BJ (cell line): ENCODE measurements around the gene COPB2. TPM values are rescaled to one million over a fixed set of nuclear protein-coding genes. Genes with fewer than 3 reads are reported as not detected.

Source experiments
- CTCF ChIA-PET: fragments of 350-600 bp; formaldehyde crosslinking; extraction: SDS; loops from one replicate; lab custom pipeline; 2021; ENCODE audit warnings: antibody characterized with exemption, inconsistent platforms; lab: Yijun Ruan, JAX
- POLR2A ChIA-PET: fragments of 300-600 bp; sonication (Branson Sonifier 250); formaldehyde crosslinking; extraction: SDS; loops from one replicate; lab custom pipeline; 2021; ENCODE audit warnings: antibody characterized with exemption; lab: Charles Lee
- DNase-seq: peaks from one replicate; pipeline ENCODE4 v3.0.0-alpha.2; 2011; ENCODE audit warnings: low read depth
- H3K27me3 ChIP-seq: 2 replicates; pipeline ENCODE4 v1.6.0; 2011; ENCODE audit warnings: low read length; ENCODE audit not compliant: control insufficient read depth, insufficient read depth
- H3K36me3 ChIP-seq: 2 replicates; pipeline ENCODE4 v1.5.1; 2011; ENCODE audit warnings: low read length; ENCODE audit not compliant: control insufficient read depth, insufficient read depth
- H3K4me3 ChIP-seq: 2 replicates; pipeline ENCODE4 v1.5.1; 2011; ENCODE audit warnings: low read depth, mild to moderate bottlenecking, control low read depth, low read length
- polyA plus RNA-seq: library from polyadenylated mRNA; depleted of rRNA; stranded (reverse); fragments of >200 nt; gene quantifications from 2 replicates; pipeline ENCODE4 v1.2.3, GENCODE V29; 2011
- TF ChIP-seq, protein P1 (sequence below): IDR thresholded peaks from 2 replicates; pipeline ENCODE4 v1.5.1; 2011; ENCODE audit warnings: low read depth, mild to moderate bottlenecking, control low read depth, inconsistent platforms, low read length, moderate library complexity; ENCODE audit not compliant: insufficient read depth

COPB2 gene
- polyA plus RNA-seq, 1 experiment: 112 TPM

DNA sequence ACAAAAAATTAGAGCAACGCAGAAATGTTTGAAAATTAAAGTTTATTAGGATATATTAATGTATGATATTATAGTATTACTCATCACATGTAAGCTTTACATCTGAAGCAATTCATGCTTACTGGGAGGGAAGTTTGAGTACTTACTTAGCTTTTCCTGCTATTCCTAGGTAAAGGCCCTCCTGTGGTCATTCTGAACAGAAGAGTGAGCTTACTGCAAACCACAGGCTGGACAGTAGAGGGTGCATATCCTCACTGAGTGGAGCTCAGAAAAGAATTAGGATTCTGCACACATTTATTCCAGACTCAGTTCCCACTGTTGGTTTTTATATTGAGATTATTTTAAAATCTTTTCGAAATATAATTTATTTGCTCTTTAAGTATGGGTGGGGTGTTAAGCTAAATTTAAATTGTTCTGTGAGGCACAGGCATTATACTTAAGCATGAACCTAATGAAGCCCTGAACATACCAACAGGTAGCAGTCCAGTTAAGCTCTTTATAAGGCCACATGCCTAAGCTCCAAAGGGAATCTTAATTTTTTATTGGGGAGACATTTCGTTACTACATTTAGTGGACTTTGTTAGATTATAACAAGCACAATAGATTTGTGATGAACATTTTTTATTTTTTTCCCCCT is 35.4 kb downstream of the COPB2 start:
- ChIA-PET CTCF (interaction anchor here (0.6 to 2.5 kb wide), 10 partner anchors 10 to 590 kb away, joined by 3 to 12 read pairs (median 4); no protein-coding TSS in a partner anchor), POLR2A (no interaction called here)
- TF ChIP-seq, protein P1, sequence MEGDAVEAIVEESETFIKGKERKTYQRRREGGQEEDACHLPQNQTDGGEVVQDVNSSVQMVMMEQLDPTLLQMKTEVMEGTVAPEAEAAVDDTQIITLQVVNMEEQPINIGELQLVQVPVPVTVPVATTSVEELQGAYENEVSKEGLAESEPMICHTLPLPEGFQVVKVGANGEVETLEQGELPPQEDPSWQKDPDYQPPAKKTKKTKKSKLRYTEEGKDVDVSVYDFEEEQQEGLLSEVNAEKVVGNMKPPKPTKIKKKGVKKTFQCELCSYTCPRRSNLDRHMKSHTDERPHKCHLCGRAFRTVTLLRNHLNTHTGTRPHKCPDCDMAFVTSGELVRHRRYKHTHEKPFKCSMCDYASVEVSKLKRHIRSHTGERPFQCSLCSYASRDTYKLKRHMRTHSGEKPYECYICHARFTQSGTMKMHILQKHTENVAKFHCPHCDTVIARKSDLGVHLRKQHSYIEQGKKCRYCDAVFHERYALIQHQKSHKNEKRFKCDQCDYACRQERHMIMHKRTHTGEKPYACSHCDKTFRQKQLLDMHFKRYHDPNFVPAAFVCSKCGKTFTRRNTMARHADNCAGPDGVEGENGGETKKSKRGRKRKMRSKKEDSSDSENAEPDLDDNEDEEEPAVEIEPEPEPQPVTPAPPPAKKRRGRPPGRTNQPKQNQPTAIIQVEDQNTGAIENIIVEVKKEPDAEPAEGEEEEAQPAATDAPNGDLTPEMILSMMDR: peak; percentile 90
- Histone ChIP-seq H3K4me3 (no peak overlapping the region), H3K36me3 (peaks cover 16% of the 10 kb centered on the region), H3K27me3 (no peaks in the 10 kb centered on the region)
- no peak for DNase-seq

DNA sequence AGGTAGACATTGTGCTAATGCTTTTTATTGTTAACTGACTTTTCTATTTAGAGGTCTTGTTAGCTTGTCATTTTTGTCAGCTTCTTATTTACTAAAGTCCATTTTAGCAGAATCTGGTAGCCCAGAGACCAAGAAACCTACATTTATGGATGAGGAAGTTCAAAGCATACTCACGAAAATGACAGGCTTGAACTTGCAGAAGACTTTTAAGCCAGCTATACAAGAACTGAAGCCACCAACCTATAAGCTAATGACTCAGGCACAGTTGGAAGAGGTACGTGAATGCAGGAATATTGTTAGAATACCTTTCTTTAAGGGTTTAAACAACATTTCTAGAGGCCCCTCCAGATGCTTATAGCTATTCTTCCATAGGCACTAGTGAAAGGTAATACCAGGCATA is 42.7 kb downstream of the COPB2 start:
- H3K27me3 ChIP-seq: no peaks in the 10 kb centered on the region
- H3K4me3 ChIP-seq: no peak overlapping the region
- TF ChIP-seq, protein P1: no peak
- no peak for DNase-seq
- peaks cover 8% of the 10 kb centered on the region; the same call in 1 of the 2 replicates for H3K36me3 ChIP-seq
- POLR2A ChIA-PET: no interaction called here
- CTCF ChIA-PET: interaction anchor here (0.8 to 1.1 kb wide), 4 partner anchors 9 to 926 kb away, joined by 3 read pairs; no protein-coding TSS in a partner anchor

DNA sequence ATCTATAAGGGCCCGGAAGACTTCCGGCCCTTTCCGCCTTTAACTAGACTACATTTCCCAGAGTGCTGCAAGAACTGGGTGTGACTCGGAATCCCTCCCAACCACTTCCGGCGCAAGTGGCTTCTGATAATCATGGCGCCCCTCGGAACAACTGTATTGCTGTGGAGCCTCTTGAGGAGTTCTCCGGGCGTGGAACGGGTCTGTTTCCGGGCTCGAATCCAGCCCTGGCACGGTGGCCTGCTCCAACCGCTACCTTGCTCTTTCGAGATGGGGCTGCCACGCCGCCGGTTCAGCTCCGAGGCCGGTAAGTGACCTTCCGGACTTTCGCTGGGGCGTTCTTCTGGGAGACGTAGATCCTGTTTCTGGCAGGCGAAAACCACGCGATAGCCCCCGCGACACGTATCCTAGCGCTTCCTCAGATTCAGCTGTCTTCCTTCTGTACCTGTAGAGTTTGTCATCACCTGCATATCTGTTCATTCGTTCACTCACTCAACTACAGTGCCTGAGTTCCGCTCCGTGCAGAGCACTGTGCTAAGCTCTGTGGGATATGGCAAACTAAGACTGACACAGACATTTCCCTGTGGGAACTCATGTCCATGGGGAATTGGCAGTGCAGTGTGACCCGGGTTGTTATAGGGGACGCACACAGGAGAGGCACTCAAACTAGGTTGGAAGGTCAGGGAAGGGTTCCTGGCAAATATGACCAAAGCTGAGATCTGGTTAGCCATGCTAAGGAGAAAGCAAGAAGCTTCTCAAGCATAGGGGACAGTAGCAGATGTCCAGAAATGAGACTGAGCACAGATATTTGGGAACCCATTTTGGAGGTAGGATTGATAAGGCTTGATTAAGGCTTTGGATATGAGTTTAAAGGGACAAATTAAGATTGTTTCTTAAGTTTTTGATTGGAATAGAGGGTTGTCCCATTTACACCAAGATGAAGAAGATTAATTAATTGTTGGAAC is 45.3 kb downstream of the COPB2 start, which contains the start of gene MRPS22:
MRPS22 (plus strand) TSS at position 126 of the 962 bp plus-strand sequence; CDS start at position 133, 7 bp downstream.
- ChIA-PET CTCF (interaction anchor here (0.8 to 2.0 kb wide), 2 partner anchors 12 to 232 kb away, joined by 3 to 8 read pairs; no protein-coding TSS in a partner anchor), POLR2A (interaction anchor here (0.6 kb wide), 1 partner anchor 42 kb away, joined by 6 read pairs; no protein-coding TSS in a partner anchor)
- peak within 1 kb of the TSS; percentile 70 for H3K4me3 ChIP-seq
- H3K27me3 ChIP-seq: no peaks in the 10 kb centered on the region
- DNase-seq: peak; percentile 49
- TF ChIP-seq, protein P1: no peak
- 0 out of 2 replicates have a peak, but pooled peaks cover 6% of the 10 kb centered on the region for H3K36me3 ChIP-seq

DNA sequence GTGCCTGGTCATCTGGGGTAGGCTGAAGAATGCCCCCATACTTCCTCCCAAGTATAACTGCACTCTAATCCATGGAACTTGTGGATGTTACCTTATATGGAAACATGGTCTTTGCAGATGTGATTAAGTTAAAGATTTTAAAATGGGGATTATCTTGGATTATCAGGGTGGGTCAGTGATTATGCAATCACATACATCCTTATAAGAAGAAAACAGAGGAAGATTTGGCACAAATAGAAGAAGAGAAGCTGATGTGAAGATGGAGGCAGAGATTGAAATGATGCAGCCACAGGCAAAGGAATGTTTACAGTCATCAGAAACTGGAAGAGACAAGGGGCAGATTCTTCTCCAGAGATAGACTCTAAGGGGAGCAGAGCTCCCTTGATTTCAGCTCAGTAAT is 47.4 kb downstream of the COPB2 start:
- TF ChIP-seq, protein P1: no peak
- CTCF ChIA-PET: interaction anchor here (1.5 to 4.0 kb wide), 2 partner anchors 12 to 231 kb away, joined by 10 to 15 read pairs; no protein-coding TSS in a partner anchor
- no peaks in the 10 kb centered on the region for H3K27me3 ChIP-seq
- no peak overlapping the region for H3K4me3 ChIP-seq
- H3K36me3 ChIP-seq: 0 out of 2 replicates have a peak, but pooled peaks cover under 1% of the 10 kb centered on the region
- no peak for DNase-seq
- POLR2A ChIA-PET: no interaction called here
